HepG2 (cell line): Measurements from ENCODE around the gene RAD52. TPM values are rescaled to one million over a fixed set of nuclear protein-coding genes. Genes with fewer than 3 reads are reported as not detected.

Experiments used
- EP300 ChIP-seq, 3 experiments: sonication (generic) in 1 of 3; formaldehyde crosslinking in 1 of 3; IDR thresholded peaks; 2 replicates each; pipeline versions ENCODE4 v1.5.1 to v1.6.1; 2011 to 2020; ENCODE audit warnings: low read depth in 2 of 3, low read length in 2 of 3, borderline replicate concordance in 1 of 3, improper control_type of control experiment in 1 of 3, mild to moderate bottlenecking in 1 of 3, missing genetic modification reagents in 1 of 3, moderate library complexity in 1 of 3
- JDP2 ChIP-seq: sonication (generic); formaldehyde crosslinking; IDR thresholded peaks from 2 replicates; pipeline ENCODE4 v1.8.1; 2022; ENCODE audit warnings: missing genetic modification reagents, borderline replicate concordance
- MAZ ChIP-seq, 2 experiments: sonication (generic) in 1 of 2; formaldehyde crosslinking in 1 of 2; IDR thresholded peaks; 2 replicates each; pipeline versions ENCODE4 v1.5.0 to v1.6.1; 2012 to 2020; ENCODE audit warnings: low read depth in 2 of 2, mild to moderate bottlenecking in 2 of 2, borderline replicate concordance in 1 of 2, improper control_type of control experiment in 1 of 2, low read length in 1 of 2, missing genetic modification reagents in 1 of 2, moderate library complexity in 1 of 2
- NFAT5 ChIP-seq: sonication (generic); formaldehyde crosslinking; IDR thresholded peaks from 2 replicates; pipeline ENCODE4 v1.4.0; 2020; ENCODE audit warnings: missing genetic modification reagents
- NFE2L1 ChIP-seq: sonication (generic); formaldehyde crosslinking; IDR thresholded peaks from 2 replicates; pipeline ENCODE4 v1.4.0; 2020; ENCODE audit warnings: missing genetic modification reagents, mild to moderate bottlenecking, borderline replicate concordance
- RAD51 ChIP-seq: fragments of 450-650 bp; IDR thresholded peaks from 2 replicates; pipeline ENCODE4 v1.6.1; 2016; ENCODE audit warnings: borderline replicate concordance
- SMC3 ChIP-seq: IDR thresholded peaks from 2 replicates; pipeline ENCODE4 v1.6.1; 2011; ENCODE audit warnings: low read length, improper control_type of control experiment
- TEAD2 ChIP-seq: sonication (generic); formaldehyde crosslinking; IDR thresholded peaks from 2 replicates; pipeline ENCODE4 v1.9.0; 2021; ENCODE audit warnings: missing genetic modification reagents
- TP53 ChIP-seq: sonication (generic); formaldehyde crosslinking; conservative IDR thresholded peaks from 2 replicates; pipeline ENCODE4 v1.4.0; 2020; ENCODE audit warnings: missing genetic modification reagents
- ZNF10 ChIP-seq: sonication (generic); formaldehyde crosslinking; IDR thresholded peaks from 2 replicates; pipeline ENCODE4 v1.4.0; 2020; ENCODE audit warnings: mild to moderate bottlenecking, low read depth, missing genetic modification reagents, borderline replicate concordance
- ZNF142 ChIP-seq: sonication (generic); formaldehyde crosslinking; IDR thresholded peaks from 2 replicates; pipeline ENCODE4 v1.4.0; 2020; ENCODE audit warnings: missing genetic modification reagents
- ZNF207 ChIP-seq: fragments of 450-650 bp; IDR thresholded peaks from 2 replicates; pipeline ENCODE4 v1.6.1; 2016; ENCODE audit warnings: antibody characterized with exemption, borderline replicate concordance
- ZNF225 ChIP-seq: sonication (generic); formaldehyde crosslinking; IDR thresholded peaks from 2 replicates; pipeline ENCODE4 v1.4.0; 2020; ENCODE audit warnings: mild to moderate bottlenecking, missing genetic modification reagents
- ZNF337 ChIP-seq: sonication (generic); formaldehyde crosslinking; IDR thresholded peaks from 2 replicates; pipeline ENCODE4 v1.5.1; 2020; ENCODE audit warnings: missing genetic modification reagents, low read depth, mild to moderate bottlenecking, borderline replicate concordance
- ZNF441 ChIP-seq: sonication (generic); formaldehyde crosslinking; IDR thresholded peaks from 2 replicates; pipeline ENCODE4 v1.7.0; 2021; ENCODE audit warnings: missing genetic modification reagents, borderline replicate concordance
- ZNF660 ChIP-seq: sonication (generic); formaldehyde crosslinking; IDR thresholded peaks from 2 replicates; pipeline ENCODE4 v1.5.1; 2020; ENCODE audit warnings: mild to moderate bottlenecking, low read depth, missing genetic modification reagents, borderline replicate concordance
- ZNF841 ChIP-seq: sonication (generic); formaldehyde crosslinking; IDR thresholded peaks from 2 replicates; pipeline ENCODE4 v1.8.1; 2023; ENCODE audit warnings: missing genetic modification reagents, borderline replicate concordance
- polyA plus RNA-seq, 8 experiments: library from polyadenylated mRNA; depleted of rRNA in 3 of 8; stranded (reverse) in 7 of 8; unstranded in 1 of 8; fragments of >200 nt; fragmentation: Illumina TruSeq in 4 of 8; extraction: Trizol in 4 of 8; gene quantifications; 2 replicates each; pipeline versions ENCODE4 v1.2.1 to v1.2.3, GENCODE V29; 2011 to 2016; ENCODE audit warnings: low read depth in 4 of 8, missing spikeins in 1 of 8, mixed read lengths in 1 of 8; ENCODE audit not compliant: insufficient read depth in 1 of 8
- total RNA-seq, 5 experiments: library from RNA; depleted of rRNA; stranded (reverse); fragments of >200 nt; fragmentation: Illumina TruSeq; extraction: Trizol; gene quantifications; 2 replicates each; pipeline ENCODE4 v1.2.3, GENCODE V29; 2016; ENCODE audit warnings: low read depth in 1 of 5

RAD52 gene
- total and polyA plus RNA-seq, 2 of the 13 experiments (the other 11 are each of a cell fraction or from before 2014, with no cell fraction given): 14.3 to 19.9 TPM

- TF ChIP-seq JDP2 (CRISPR knock-in tag) (no peak; the same call in 1 of the 2 replicates), ZNF337 (CRISPR knock-in tag) (0 out of 2 replicates have a peak, but pooled peaks have one; percentile 72), ZNF225 (CRISPR knock-in tag) (peak; percentile 53; the same call in 1 of the 2 replicates), ZNF207 (no peak), NFAT5 (CRISPR knock-in tag) (no peak), ZNF142 (CRISPR knock-in tag) (peak; percentile 37; the same call in 1 of the 2 replicates), EP300 (IDR thresholded peaks at IDR 0.05; ENCODE audit: low read depth in 2 of 2, low read length in 2 of 2) (peak in 1 of 2 experiments; percentile 13; a peak in 1 of 4 replicates), EP300 (CRISPR knock-in tag; IDR thresholded peaks at IDR 0.05; ENCODE audit: borderline replicate concordance) (no peak; the same call in 1 of the 2 replicates), ZNF841 (CRISPR knock-in tag) (0 out of 2 replicates have a peak, but pooled peaks have one; percentile 11), RAD51 (no peak), NFE2L1 (CRISPR knock-in tag) (peak; percentile 77; the same call in 1 of the 2 replicates), SMC3 (no peak), ZNF10 (CRISPR knock-in tag) (no peak), TP53 (CRISPR knock-in tag) (no peak), TEAD2 (no peak), ZNF660 (CRISPR knock-in tag) (no peak), MAZ (IDR thresholded peaks at IDR 0.05; ENCODE audit: borderline replicate concordance, low read depth, low read length) (peak; percentile 67; the same call in 1 of the 2 replicates), MAZ (CRISPR knock-in tag; IDR thresholded peaks at IDR 0.05; ENCODE audit: low read depth) (peak; percentile 87), ZNF441 (CRISPR knock-in tag) (peak; percentile 99)
Observed at GRCh38 chr12:990661-991349, 41.3 kb upstream of the RAD52 start, which contains the start of gene ERC1 (continued).
